Measurements from ENCODE around the gene ARHGDIA. TPM values are rescaled to one million over a fixed set of nuclear protein-coding genes. Genes with fewer than 3 reads are reported as not detected.
"Not testable (repeated sequence)": the region's sequence is repeated elsewhere in the genome, so short reads cannot be mapped to it uniquely, and the experiment has no call there.

The ARHGDIA gene
- total RNA-seq, 1 experiment from 2014 or later = 207 TPM

DNA sequence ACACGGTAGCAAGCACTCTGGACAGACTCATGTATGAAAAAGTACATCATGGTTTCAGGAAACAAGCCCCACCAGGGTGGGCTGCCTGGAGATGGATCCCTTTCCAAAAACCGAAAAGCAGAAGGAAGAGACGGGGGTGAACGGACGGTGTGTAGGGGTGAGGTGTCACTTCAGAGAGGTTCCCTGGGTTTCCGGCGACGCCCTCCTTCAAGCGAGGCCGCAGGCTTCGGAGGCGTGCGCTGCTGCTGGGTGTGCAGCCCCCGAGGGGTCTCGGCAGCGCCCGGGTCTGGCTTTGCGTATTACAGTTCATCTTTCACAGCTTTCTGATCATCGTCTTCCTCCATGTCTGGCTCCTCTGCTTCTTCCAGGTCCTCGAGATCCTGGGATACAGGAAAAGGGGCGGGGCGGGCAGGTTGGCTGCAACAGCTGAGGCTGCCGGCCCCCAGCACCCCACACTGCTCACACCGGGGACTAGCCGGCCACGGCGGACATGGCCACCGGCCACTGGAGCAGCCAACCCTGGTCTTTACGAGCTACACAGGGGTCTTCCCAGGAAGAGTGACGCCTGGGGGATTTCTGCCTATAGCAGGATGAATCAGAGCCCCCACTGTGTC lies 27.3 kb downstream of the ARHGDIA start:
- no peak for DNase-seq (ENCODE audit: low read depth)

DNA sequence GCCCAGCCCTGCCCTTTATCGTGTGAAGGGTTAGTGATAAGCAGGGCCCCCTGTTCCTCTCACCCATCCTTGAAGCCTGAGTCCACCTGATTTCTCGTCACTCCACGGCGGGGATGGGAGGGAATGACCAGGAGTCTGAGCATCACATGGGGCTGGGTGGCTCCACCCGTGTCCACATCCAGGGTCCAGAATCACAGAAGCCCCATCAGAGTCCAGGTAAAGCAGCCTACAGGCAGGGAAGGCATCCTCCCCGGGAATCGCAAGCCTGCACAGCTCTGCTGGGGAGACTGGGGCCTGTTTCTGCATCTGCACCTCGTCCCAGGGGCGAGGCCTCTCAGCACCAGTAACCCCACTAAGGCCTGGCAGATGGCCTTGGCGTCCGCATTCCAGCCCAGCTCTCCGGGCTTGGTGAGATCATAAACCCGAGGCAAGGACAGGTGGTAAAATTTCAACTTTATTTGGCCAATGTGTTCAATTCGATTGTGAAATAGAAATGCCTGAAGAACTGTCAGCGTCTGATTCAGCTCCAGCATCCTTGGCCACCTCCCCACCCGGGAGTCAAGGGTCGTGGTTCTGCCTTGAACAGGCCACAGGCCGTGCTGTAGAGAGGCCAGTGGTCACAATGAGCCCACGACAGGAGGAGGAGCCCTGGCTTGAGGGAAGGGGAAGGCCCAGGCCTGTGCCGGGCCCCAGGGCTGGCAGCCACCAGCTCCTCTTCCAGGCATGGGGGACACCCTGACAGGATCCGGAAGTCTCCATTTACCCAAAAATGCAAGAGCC lies 28.2 kb downstream of the ARHGDIA start:
- peak; percentile 17 for DNase-seq (ENCODE audit: low read depth)

DNA sequence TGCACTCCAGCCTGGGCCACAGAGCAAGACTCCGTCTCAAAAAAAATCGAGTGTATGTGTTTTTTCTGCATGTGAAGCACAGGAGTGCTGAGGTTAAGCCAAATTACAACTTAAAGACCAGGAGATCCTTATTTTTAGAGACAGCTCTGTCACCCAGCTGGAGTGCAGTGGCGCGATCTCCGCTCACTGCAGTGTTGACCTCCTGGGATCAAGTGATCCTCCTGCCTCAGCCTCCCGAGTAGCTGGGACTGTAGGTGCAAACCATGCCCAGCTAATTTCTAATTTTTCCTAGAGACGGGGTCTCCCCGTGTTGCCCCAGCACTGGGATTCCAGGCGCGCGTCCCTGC lies 28.8 kb downstream of the ARHGDIA start:
- no peak for DNase-seq (ENCODE audit: low read depth)

DNA sequence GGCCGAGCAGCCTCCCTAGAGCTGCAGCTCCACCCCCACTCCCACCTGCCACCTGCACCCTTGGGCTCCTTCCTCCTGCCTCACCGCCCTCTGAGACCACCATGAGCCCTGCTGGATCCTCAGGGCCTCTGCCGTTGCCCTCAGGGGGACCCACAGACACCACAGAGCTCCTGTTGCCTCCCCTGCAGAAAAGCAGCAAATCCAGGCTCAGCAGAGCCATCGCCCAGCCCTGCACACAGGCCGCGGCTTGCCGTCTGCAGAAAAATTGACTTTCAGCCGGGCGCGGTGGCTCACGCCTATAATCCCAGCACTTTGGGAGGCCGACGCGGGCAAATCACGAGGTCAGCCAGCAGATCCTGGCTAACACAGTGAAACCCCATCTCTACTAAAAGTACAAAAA lies 29.3 kb downstream of the ARHGDIA start:
- DNase-seq (ENCODE audit: low read depth) = no peak

DNA sequence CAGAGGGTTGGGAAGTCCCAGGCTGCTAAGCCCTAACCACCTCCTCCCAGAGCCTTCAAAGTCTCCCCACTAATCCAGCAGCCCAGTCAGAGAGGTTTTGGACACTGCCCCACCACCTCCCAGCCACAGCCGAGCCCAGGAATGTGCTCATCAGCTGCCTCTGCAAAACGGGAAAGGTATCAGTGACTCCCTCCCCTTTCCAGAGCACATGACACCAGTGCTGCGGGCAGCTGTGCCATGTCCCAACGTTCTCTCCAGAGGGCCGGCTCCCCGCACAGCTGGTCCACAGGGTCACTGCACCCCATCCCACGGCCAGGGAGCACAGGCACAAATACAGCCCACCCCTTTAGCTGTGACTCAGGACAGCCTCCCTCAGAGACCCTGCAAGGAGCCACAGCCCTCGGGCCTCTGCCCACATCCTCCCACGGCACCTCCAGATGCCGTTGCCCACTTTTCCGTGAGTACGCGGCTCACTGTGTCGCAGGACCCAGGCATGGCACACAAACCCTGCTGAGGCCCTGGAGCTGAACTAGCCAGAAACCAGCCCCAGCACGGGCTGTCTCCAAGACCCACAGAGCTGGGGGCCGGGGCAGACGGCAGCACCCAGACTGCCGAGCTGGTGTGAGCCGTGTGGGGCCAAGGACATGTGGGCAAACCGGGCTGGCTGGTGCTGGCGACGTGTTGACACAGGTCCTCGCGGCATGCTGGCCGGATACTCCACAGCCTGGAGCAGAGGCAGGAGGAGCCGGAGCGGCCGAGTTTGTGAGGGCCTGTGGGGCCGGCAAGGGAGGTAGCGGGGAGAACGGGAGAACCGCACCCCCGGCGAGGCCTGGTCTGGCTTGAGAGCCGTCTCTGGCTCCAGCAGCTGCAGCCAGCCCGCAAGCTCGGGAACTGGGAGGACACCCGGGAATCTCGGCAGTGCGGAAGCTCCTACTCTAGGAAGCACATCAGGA lies 30.0 kb downstream of the ARHGDIA start:
- no peak for DNase-seq (ENCODE audit: low read depth)

DNA sequence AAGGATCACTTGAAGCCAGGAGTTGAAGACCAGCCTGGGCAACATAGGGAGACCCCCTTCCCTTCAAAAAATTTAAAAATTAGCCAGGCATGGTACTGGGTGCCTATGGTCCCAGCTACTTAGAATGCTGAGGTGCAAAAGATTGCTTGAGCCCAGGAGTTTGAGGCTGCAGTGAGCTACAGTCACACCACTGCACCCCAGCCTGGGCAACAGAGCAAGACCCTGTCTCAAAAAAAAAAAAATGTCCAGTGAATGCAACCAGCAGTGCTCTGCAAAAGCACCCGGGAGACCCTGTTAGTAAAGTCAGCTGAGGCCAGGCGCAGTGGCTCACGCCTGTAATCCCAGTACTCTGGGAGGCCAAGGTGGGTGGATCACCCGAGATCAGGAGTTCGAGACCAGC lies 31.1 kb downstream of the ARHGDIA start:
- not testable (repeated sequence) for DNase-seq (ENCODE audit: low read depth)

DNA sequence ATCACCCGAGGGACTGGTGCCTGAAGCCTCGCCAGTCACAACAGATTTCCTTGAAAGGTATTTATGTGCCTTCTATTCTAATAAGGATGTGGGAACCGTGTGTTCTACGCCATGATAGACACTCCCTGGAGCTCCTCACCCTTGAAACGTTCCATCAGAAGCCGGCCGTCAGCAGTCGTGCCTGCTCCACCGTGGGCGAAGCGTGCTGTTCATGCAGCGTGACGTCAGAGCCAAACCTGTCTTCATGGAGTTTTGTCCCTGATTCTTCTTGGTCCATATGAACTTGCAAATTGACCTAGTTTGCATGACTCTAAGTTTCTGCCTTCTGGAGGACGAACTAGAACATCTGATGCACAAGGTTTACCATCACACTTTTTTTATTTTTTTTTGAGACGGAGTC lies 31.8 kb downstream of the ARHGDIA start:
- no peak for DNase-seq (ENCODE audit: low read depth)

DNA sequence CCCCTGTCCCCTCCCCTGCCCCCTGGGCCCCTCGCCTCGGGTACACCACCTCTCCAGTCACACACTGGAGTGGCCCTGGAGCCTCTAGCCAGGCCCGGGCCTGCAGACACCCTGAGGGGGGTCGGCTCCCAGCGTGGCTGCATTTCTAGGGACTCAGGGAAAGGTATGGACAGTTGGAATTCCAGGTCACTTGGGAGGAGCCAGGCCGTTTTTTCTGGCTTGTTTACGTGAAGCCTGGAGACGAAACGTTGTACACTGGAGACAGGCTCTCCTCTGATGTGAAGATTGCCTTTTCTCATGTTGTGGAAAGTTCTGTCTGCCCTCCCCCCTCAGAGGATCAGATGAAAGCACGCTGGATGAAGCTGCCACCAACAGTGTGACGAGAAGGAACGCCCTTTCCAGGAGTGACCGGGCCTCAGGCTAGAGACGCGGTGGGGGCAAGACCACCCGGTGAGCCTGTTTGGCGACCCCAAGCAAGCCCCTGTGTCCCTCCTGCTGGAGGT lies 32.3 kb downstream of the ARHGDIA start:
- DNase-seq (ENCODE audit: low read depth) = no peak

DNA sequence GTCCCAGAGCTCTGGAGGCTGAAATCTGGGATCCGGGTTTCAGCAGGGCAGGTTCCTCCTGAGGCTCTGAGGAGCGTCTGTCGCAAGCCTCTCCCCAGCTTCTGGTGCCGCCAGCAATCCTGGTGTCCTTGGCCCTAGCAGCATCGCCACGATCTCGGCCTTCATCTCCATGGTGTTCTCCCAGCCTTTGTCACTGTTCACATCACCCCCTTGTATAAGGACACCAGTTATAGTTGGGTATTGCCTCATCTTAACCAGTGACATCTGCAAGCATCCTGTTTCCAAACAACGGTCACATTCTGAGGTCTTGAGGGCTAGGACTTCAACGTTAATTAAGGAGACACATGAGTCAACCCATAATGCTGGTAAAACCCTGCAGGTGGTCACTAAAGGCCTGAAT lies 33.5 kb downstream of the ARHGDIA start:
- peak; percentile 46 for DNase-seq (ENCODE audit: low read depth)

GRCh38 chr17:81834831-81835267 lies 36.3 kb downstream of the ARHGDIA start, which contains the start of gene PPP1R27:
Gene PPP1R27, minus strand, starts transcription at chr17:81835050. Its CDS starts 97 bp downstream, at chr17:81834953.
- no peak for DNase-seq (ENCODE audit: low read depth)

- no peak for DNase-seq (ENCODE audit: low read depth)
Observed at GRCh38 chr17:81833921-81834830, 37.0 kb downstream of the ARHGDIA start.

DNA sequence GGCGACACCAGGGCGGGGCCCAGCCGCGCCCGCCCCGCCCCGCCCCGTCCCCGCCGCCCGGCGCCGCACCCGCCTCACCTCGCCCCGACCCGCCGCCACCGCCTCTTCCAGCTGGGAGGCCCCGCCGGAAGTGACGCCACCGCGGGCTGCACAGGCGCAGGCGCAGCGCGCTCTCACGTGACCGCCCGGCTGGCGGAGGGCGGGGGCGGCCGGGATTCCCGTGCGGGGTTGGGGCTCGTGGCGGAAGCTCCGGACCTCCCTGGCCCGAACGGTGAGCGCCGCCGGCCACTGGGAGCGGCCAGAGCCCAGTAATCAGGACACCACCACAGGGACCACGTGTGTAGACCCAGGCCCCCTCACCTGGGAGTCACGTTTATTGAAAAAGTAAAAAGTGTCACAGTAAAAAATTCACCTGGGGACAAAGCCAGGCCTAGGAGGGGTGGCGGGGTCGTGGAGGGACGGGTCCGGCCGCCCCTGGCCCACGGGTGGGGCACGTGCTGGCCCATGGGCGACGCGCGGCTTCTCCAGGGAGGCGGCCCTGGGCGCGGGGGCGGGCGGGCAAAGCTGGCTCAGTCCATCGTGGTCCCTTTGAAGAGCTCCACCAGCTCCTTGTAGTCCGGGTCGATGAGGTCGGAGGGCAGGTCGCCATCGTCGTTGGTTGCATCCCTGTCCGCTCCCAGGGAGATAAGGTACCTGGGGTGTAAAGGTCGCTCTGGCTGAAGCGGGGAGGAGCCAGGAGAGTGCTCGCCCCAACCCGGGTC lies 37.8 kb downstream of the ARHGDIA start, which contains the start of gene MCRIP1:
MCRIP1 (minus strand) TSS at position 132 of the 761 bp plus-strand sequence. CDS start 8,785 bp downstream, outside the sequence.
- peak; percentile 89 for DNase-seq (ENCODE audit: low read depth)

GRCh38 chr17:81832608-81833159 lies 38.5 kb downstream of the ARHGDIA start:
- DNase-seq (ENCODE audit: low read depth) = no peak

GRCh38 chr17:81831957-81832607 lies 39.1 kb downstream of the ARHGDIA start:
- peak; percentile 19 for DNase-seq (ENCODE audit: low read depth)

DNA sequence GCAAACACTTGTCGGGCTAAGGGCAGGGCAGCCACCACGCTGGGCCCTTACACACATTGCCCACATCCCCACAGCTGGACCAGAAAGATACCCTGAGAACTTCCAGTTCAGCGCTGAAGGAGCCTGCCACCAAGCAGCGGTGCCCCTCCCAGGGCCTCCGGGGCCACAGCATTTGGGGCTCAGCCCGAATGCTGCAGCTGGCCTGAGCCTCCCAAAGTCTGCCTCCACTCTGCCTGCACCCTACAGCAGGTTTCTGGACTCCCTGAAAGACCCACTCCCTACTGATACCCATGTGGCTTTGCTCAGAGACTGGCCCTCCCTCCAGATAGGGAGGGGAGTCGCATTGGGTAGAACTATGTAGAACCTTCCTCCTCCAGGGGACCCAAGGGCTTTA lies 39.6 kb downstream of the ARHGDIA start:
- DNase-seq (ENCODE audit: low read depth) = no peak

DNA sequence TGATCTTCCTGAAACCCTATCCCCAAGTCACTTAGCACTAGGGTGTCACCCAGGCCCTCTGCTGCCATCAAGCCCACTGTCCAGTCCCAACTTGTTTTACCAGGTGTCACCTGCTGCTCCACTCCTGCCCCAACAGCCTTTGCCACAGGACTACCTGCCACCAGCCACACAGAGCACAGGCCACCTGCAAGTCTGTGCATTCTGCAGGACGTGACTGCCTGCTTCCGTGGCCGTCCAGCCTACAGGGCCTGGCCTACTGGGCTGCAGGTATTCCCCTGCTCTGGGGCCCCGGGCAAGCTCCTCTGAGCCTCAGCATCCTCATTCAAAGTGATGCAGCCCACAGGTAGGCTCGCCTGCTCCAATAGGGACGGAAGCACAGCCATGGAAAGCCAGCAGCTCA lies 41.3 kb downstream of the ARHGDIA start:
- DNase-seq (ENCODE audit: low read depth) = no peak

DNA sequence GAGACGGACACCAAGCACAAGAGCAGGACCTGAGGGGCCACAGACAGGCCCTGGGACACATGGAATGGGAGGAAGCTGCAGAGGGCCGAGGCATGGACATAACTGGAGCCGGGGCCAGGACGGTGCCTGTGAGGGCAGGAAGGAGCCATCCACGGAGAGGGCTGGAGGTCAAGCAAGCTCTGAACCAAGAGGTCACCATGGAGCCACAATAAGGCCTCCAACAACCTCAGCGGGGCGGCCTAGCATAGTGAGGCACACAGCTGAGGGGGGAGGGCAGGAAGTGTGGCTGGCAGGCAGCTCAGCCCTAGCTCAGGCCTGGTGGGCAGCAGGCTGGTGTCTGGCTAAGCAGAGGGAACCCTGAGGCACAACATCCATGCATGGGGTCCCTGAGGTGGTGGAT lies 42.5 kb downstream of the ARHGDIA start:
- no peak for DNase-seq (ENCODE audit: low read depth)

GRCh38 chr17:81825841-81826466 lies 45.2 kb downstream of the ARHGDIA start:
- DNase-seq (ENCODE audit: low read depth) = no peak

DNA sequence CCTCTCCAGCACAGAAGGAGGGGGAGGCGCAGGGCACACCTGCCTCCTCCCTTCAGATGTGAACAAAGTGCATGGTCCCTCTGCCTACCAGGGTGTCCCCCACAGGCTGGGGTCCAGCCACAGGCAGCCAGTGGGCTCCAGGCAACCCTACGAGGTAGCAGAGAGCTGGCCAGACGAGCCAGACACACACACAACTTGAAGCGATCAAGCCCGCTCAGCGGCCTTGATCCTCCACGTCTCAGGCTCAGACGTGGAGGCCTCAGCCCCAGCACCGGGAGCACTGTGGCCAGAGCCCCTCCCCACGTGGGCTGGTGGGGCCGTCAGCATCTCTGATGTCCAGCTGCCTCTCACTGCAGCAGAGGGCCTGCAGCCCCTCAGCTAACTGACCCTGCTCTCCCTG lies 46.5 kb downstream of the ARHGDIA start:
- DNase-seq (ENCODE audit: low read depth) = no peak
